Duodenal mucosa (tissue), 2 donors: ENCODE measurements around the gene FXYD6.
A peak's percentile ranks its signal among the peaks of the same experiment; 100 is the strongest.

Experiments
- H3K27ac ChIP-seq: one replicate; pipeline ENCODE4 v1.7.0; 2013; ENCODE audit warnings: low read depth, low read length
- H3K27me3 ChIP-seq, 2 donors: one replicate each; pipeline ENCODE4 v1.7.0; 2013; ENCODE audit warnings: low read length in 2 of 2, control low read depth in 1 of 2; ENCODE audit not compliant: insufficient read depth in 2 of 2, control insufficient read depth in 1 of 2
- H3K36me3 ChIP-seq, 2 donors: one replicate each; pipeline ENCODE4 v1.7.0; 2013; ENCODE audit warnings: low read length in 2 of 2, control low read depth in 1 of 2; ENCODE audit not compliant: insufficient read depth in 2 of 2, control insufficient read depth in 1 of 2
- H3K4me1 ChIP-seq, 2 donors: one replicate each; pipeline ENCODE4 v1.7.0; 2013; ENCODE audit warnings: low read length in 2 of 2, control low read depth in 1 of 2; ENCODE audit not compliant: insufficient read depth in 2 of 2, control insufficient read depth in 1 of 2
- H3K4me3 ChIP-seq, 2 donors: one replicate each; pipeline ENCODE4 v1.7.0; 2013; ENCODE audit warnings: low read length in 2 of 2, low read depth in 1 of 2
- H3K9ac ChIP-seq, 2 donors: one replicate each; pipeline ENCODE4 v1.7.0; 2013; ENCODE audit warnings: low read length in 2 of 2, low read depth in 1 of 2
- H3K9me3 ChIP-seq, 2 donors: one replicate each; pipeline ENCODE4 v1.7.0; 2013; ENCODE audit warnings: low read length in 2 of 2, control low read depth in 1 of 2; ENCODE audit not compliant: control insufficient read depth in 1 of 2

FXYD6 gene

DNA sequence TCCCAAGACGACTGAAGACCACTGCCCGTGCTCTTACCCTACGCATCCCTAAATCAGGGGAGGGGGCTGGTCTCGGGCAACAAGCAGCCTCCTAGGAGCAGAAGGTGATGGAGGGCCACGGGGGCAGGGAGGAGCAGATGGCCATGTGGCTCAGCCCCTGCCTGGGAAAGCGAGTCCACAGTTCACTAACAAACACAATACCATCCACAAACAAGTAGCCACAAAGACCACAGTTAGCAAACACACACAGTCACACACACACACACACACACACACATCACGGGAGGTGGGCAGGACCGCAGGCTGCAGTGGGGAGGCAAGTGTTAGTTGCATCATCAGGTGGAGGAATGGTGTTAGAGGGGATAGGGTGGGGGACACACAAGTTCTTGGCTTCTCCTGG lies 38.7 kb downstream of the FXYD6 start:
- no peak overlapping the region for H3K27ac ChIP-seq
- no peak overlapping the region for H3K9ac ChIP-seq
- no peak overlapping the region for H3K4me3 ChIP-seq
- H3K36me3 ChIP-seq, result no peaks in the 10 kb centered on the region
- no peaks in the 10 kb centered on the region for H3K9me3 ChIP-seq
- peaks cover 0 to 3% of the 10 kb centered on the region in 2 donors for H3K27me3 ChIP-seq
- peaks cover 21 to 31% of the 10 kb centered on the region in 2 donors for H3K4me1 ChIP-seq

DNA sequence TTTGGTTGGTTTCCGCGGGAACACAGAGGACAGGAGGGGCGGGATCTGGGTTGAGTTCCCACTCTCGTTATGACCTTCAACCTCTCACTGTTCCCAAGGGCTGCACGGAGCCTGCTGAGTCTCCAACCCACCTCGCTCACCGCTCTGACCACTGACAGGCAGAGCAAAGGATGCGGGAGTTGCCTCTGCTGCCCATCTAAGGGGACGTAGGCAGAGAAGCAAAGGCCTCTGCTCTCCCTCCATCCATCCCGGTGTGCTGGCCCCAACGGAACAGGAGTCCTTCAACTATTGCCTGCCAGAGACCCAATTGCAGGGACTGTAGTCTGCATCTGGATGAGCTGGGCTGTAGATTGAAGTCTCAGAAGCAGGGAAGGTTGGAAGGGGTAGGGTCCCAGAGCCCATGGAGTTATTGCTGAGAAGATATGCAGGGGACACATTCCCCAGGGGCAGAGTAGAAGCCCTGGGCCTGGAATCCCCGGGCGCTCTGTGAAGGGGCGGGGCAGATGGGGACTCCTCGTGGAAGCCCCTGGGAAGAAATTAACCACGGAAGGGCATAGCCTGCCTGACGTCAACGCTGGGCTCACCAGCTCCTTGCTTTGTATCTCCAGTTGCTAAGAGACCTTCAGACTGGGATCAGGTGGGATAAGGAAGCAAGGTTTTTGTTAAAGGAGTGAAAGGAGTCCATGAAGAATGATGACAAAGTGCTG lies 39.2 kb downstream of the FXYD6 start:
- Histone ChIP-seq H3K4me1 (peaks cover 27 to 31% of the 10 kb centered on the region in 2 donors), H3K27me3 (peaks cover 0 to 3% of the 10 kb centered on the region in 2 donors), H3K9me3 (no peaks in the 10 kb centered on the region), H3K36me3 (no peaks in the 10 kb centered on the region), H3K27ac (no peak overlapping the region), H3K9ac (peak overlapping the region in 1 of 2 donors; percentile 27), H3K4me3 (no peak overlapping the region)

DNA sequence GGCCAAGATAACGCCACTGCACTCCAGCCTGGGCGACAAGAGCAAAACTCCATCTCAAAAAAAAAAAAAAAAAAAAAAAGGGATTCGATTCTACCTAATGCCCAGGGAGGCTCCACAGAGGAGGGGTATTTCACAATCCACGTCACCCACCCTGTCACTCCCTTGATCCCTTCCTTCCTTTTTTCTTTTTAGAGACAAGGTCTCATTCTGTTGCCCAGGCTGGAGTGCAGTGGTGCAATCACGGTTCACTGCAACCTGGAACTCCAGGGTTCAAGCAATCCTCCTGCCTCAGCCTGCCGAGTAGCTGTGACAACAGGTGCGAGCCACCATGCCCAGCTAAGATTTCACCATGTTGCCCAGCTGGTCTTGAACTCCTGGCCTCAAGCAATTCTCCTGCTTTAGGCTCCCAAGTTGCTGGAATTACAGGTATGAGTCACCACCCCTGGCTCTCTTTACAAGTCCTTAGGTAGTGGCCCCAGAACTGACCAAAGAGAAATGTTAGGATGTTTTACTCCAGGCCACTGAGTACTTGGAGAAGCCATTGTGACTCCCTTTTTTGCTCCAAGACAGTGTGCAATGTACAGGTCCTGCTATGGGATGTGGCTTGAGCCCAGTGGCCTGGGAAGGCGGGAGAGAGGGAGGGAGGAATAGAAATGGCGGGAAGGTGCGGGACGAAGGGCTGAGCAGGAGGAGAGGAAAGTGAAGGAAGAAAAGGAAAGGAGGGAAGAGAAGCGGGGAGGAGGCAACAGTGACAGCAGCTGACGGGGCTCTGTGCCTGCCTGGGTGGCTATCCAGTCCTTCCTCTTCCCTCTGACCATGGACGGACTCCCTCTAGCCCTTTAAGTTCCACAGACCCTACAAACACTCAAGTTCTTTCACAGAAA lies 40.1 kb downstream of the FXYD6 start:
- Histone ChIP-seq H3K9me3 (no peaks in the 10 kb centered on the region), H3K9ac (no peak overlapping the region), H3K4me3 (no peak overlapping the region), H3K36me3 (no peaks in the 10 kb centered on the region), H3K4me1 (peaks cover 27 to 31% of the 10 kb centered on the region in 2 donors), H3K27ac (no peak overlapping the region), H3K27me3 (peaks cover 0 to 3% of the 10 kb centered on the region in 2 donors)

DNA sequence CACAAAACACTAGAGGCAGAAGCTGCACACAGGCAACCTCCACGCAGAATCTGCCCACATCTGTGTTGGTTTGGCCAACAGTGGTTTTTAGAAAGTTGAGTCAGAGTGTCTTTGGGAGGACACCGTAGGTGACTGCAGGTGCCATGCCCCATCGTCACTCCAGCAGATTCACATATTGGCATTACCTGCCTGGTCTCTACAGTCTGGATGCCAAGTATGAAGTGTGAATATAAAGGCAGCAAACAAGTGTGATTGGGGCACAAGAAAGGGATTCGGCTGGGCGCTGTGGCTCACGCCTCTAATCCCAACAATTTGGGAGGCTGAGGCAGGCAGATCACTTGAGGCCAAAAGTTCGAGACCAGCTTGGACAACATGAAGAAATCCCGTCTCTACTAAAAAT lies 40.9 kb downstream of the FXYD6 start:
- no peak overlapping the region for H3K9ac ChIP-seq
- no peak overlapping the region for H3K4me3 ChIP-seq
- H3K4me1 ChIP-seq, result peaks cover 27 to 31% of the 10 kb centered on the region in 2 donors
- H3K36me3 ChIP-seq, result no peaks in the 10 kb centered on the region
- peaks cover 0 to 3% of the 10 kb centered on the region in 2 donors for H3K27me3 ChIP-seq
- H3K27ac ChIP-seq, result no peak overlapping the region
- H3K9me3 ChIP-seq, result no peaks in the 10 kb centered on the region

DNA sequence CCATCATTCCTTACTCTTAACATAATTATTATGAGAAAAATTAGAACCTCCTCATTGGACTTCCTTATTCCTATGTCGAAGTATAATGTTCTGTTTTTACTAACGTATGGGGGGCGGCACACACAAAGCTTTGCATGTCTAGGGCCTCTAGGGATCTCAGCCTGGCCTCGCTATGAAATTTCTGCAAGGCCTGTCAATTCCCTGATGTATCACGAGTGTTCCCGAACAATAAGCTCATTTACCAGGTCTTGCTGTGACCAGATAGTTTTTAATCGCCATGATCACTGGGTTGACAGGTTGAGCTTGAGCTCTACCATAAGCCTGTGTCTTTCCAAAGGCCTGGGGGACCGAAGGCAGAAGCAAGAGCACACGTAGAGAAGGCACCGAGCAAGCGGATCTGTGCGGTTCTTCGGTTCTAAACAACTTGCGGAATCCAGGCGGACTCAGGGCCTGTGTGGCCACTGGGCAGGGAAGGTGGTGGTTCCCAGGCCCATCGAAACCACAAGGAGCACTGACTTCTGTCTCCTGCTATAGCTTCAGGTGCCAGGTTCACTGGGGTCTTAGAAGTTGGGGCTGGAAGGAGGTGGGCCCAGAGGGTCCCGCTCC lies 41.5 kb downstream of the FXYD6 start:
- no peaks in the 10 kb centered on the region for H3K9me3 ChIP-seq
- H3K27ac ChIP-seq, result no peak overlapping the region
- no peaks in the 10 kb centered on the region for H3K36me3 ChIP-seq
- H3K4me1 ChIP-seq, result peaks cover 27 to 31% of the 10 kb centered on the region in 2 donors
- no peak overlapping the region for H3K9ac ChIP-seq
- peaks cover 0 to 1% of the 10 kb centered on the region in 2 donors for H3K27me3 ChIP-seq
- no peak overlapping the region for H3K4me3 ChIP-seq

DNA sequence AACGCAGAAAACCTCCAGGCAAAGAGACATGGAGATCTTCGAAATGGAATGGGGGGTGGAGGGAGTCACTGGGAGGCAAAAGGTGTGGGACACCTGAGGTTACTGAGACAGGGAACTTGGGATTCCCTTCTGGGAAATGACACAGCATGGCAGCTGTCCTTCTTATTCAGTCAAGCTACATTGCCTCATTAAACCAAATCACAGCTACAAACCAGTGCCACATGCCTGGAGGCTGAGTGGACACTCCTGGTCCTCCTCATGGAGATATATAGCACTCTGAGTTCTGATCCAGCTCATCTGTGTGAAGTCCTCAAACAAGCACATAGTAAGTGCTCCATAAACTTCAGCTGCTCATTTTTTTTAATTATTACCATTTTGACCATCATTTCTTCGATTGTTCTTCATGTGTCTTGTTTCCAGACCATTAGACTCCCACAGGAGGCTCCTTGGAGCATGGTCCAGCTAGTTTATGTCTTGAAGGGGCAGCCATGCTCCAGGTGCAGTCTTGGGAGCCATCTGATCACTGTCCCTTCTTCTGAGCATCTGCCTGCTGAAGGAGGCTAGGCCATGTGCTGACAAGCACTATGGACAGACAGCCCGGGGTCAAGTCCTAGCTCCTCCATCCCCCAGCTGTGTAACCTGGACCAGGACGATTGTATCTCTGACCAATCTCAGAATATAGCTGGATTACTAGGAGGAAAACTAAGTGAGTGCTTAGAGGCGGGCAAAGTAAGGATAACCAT lies 42.2 kb downstream of the FXYD6 start:
- H3K27me3 ChIP-seq, result no peaks in the 10 kb centered on the region
- no peak overlapping the region for H3K4me3 ChIP-seq
- H3K4me1 ChIP-seq, result peaks cover 28% of the 10 kb centered on the region in 2 donors
- H3K27ac ChIP-seq, result peak overlapping the region; percentile 64
- no peaks in the 10 kb centered on the region for H3K36me3 ChIP-seq
- H3K9ac ChIP-seq, result peak overlapping the region in 1 of 2 donors; percentile 40
- H3K9me3 ChIP-seq, result no peaks in the 10 kb centered on the region

DNA sequence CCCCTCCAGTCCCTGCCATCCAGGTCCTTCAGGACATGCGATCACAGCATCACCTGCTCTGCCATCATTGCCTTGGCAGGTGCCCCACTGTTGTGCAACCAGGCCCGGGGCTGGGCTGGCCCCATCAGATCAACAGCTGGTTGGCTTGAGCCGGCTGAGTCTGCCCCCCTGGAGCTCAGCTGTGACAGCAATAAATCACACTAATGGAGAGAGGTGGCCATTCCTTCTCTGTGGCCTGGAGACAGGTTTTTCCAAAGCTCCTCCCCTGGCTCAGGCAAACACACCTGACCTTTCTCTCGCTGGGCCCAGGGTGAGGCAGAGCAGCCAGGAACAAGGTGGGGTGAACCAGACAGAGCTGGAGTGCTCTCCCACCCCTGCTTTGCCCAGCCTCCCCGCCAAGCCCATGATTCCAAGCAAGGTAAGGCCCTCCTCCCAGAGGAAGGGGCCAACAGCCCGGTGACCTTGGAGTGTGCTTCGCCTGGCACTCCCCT lies 43.0 kb downstream of the FXYD6 start:
- H3K4me3 ChIP-seq, result no peak overlapping the region
- H3K9ac ChIP-seq, result peak overlapping the region in 1 of 2 donors; percentile 40
- no peaks in the 10 kb centered on the region for H3K9me3 ChIP-seq
- H3K27ac ChIP-seq, result peak overlapping the region; percentile 64
- no peaks in the 10 kb centered on the region for H3K27me3 ChIP-seq
- H3K36me3 ChIP-seq, result no peaks in the 10 kb centered on the region
- H3K4me1 ChIP-seq, result peaks cover 27 to 36% of the 10 kb centered on the region in 2 donors

DNA sequence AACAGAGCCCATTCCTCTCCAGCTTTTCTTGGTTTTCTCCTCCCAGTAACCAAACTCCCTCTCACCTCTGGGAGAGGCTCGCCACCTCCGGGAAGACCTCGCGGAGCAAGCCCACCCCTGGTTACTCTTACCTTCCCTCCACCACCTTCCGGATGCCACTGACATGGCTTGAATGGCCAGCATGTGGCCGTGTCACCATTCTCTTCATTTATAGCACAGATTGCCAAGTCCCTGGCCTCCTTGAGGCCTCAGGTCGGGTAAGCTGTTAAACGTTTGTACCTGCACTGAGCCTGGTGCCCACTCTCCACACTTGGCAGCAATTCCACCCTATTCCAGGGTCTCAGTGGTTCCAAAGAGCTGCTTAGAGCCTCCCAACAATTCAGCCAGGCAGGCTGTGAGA lies 43.9 kb downstream of the FXYD6 start:
- Histone ChIP-seq H3K27me3 (no peaks in the 10 kb centered on the region), H3K9ac (peak overlapping the region in 1 of 2 donors; percentile 5), H3K27ac (peak overlapping the region; percentile 30), H3K36me3 (no peaks in the 10 kb centered on the region), H3K4me3 (no peak overlapping the region), H3K4me1 (peaks cover 26 to 32% of the 10 kb centered on the region in 2 donors), H3K9me3 (no peaks in the 10 kb centered on the region)

DNA sequence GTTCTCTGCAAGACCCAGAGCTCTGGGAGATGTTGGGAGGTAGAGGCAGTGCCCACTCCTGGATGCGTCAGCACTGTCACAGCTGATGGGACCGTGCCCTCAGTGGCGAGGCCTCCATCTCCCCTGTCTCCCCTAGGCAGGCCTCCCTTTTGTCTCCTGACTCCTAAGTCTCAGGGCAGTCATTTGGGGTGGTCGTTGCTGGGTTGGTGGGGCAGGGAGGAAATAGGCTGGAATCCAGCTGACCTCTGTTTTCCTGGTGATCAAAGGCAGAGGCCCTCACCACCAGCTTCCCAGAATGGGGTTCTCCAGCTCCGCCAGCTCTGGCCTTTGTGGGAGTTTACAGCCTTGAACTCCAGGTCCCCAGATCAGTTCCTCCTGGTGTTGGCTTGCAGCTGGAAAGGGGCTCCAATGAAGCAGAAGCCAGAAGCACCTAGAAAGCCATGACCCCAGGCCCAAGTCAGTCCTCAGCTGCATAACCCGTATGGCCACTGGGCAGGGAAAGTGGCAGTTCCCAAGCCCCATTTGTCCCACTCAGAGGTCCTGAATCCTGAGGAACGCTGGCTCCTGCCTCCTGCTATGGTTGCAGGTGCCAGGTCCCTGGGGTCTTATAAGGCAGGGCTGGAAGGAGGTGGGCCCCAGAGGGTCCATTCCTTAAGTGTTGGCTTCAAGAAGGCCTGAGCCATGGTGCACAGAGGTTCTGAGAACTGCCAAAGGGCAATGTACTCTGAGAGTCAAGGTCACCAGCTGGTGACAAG lies 44.6 kb downstream of the FXYD6 start:
- no peak overlapping the region for H3K27ac ChIP-seq
- no peaks in the 10 kb centered on the region for H3K36me3 ChIP-seq
- H3K9me3 ChIP-seq, result no peaks in the 10 kb centered on the region
- H3K4me1 ChIP-seq, result peaks cover 20 to 30% of the 10 kb centered on the region in 2 donors
- H3K9ac ChIP-seq, result no peak overlapping the region
- H3K4me3 ChIP-seq, result no peak overlapping the region
- H3K27me3 ChIP-seq, result no peaks in the 10 kb centered on the region
